Measurements from ENCODE around the gene RAET1G.

DNA sequence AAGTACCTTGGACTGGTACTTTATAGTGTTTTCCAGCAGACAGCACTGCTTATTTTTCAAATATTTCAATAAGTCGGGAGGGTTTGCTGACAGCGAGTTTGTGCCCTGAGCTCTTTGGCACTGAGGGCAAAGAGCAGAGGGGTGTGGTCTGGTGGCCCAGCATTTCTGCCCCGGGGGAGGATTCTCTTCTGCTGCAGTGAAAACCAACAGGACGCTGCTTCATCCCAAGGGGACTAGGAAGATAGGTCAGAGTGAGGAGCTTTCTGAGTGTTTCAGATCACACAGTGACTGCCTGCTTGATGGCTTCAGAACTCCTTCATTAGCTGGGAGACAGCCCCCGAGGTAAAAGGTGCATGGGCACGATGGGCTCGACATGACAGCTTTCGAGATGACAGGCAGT is 27.5 kb upstream of the RAET1G start:
- no peak for TF ChIP-seq CTCF (IDR thresholded peaks at IDR 0.05)
- no peak for TF ChIP-seq POLR2A (IDR thresholded peaks at IDR 0.05)
